AG04450 (cell line): ENCODE measurements around the gene SHC3. TPM values are rescaled to one million over a fixed set of nuclear protein-coding genes. Genes with fewer than 3 reads are reported as not detected.
A peak's percentile ranks its signal among the peaks of the same experiment; 100 is the strongest.

Experiments used
- CTCF ChIA-PET: fragments of 300-600, 350-600 bp; formaldehyde crosslinking; extraction: SDS; loops from one replicate; lab custom pipeline; 2022; ENCODE audit warnings: antibody characterized with exemption, inconsistent platforms; lab: Charles Lee
- POLR2A ChIA-PET: fragments of 350-600 bp; formaldehyde crosslinking; extraction: SDS; loops from one replicate; lab custom pipeline; 2021; ENCODE audit warnings: antibody characterized with exemption, inconsistent platforms; lab: Yijun Ruan, JAX
- DNase-seq: peaks from one replicate; pipeline ENCODE4 v3.0.0-alpha.2; 2011; ENCODE audit warnings: low read depth, low spot score
- H3K27ac ChIP-seq: one replicate; pipeline ENCODE4 v1.5.1; 2012; ENCODE audit warnings: low read depth, low read length, control low read depth
- H3K27me3 ChIP-seq: one replicate; pipeline ENCODE4 v1.6.0; 2012; ENCODE audit warnings: low read length; ENCODE audit not compliant: control insufficient read depth, insufficient read depth
- H3K4me3 ChIP-seq: 2 replicates; pipeline ENCODE4 v1.5.1; 2011; ENCODE audit warnings: mild to moderate bottlenecking, low read depth, low read length, control low read depth
- H3K9me3 ChIP-seq: 2 replicates; pipeline ENCODE4 v1.5.1; 2012; ENCODE audit warnings: low read length; ENCODE audit not compliant: control insufficient read depth, insufficient read depth
- polyA plus RNA-seq: library from polyadenylated mRNA; depleted of rRNA; stranded (reverse); fragments of >200 nt; gene quantifications from 2 replicates; pipeline ENCODE4 v1.2.3, GENCODE V29; 2011
- TF ChIP-seq, protein P1 (sequence below): IDR thresholded peaks from 2 replicates; pipeline ENCODE4 v1.5.1; 2011; ENCODE audit warnings: low read depth, low read length, control low read depth, inconsistent platforms

Gene SHC3
- polyA plus RNA-seq, 1 experiment = 4.3 TPM

DNA sequence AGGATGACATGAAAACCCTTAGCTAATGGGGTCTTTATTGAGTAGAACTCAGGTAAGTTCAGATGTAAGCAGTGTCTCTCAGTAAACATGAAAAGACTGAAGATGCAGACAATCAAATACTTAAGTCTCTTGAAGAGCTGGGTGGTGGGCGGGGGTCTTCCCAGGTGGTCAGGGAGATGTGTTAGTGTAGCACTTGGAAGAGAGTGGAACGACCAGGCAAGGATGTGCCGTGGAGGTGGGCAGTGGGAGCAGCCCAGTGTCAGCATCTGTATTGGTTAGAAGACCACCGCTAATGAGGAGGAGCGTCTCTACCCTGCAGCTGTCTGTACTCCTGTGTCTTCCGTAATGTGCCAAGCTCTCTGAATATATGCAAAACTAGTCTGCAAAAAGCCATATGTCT is 183.0 kb downstream of the SHC3 start:
- no peak for DNase-seq
- no peaks in the 10 kb centered on the region for H3K27me3 ChIP-seq
- POLR2A ChIA-PET = no interaction called here
- no peaks in the 10 kb centered on the region; the same call in 1 of the 2 replicates for H3K9me3 ChIP-seq
- CTCF ChIA-PET = no interaction called here
- TF ChIP-seq, protein P1, sequence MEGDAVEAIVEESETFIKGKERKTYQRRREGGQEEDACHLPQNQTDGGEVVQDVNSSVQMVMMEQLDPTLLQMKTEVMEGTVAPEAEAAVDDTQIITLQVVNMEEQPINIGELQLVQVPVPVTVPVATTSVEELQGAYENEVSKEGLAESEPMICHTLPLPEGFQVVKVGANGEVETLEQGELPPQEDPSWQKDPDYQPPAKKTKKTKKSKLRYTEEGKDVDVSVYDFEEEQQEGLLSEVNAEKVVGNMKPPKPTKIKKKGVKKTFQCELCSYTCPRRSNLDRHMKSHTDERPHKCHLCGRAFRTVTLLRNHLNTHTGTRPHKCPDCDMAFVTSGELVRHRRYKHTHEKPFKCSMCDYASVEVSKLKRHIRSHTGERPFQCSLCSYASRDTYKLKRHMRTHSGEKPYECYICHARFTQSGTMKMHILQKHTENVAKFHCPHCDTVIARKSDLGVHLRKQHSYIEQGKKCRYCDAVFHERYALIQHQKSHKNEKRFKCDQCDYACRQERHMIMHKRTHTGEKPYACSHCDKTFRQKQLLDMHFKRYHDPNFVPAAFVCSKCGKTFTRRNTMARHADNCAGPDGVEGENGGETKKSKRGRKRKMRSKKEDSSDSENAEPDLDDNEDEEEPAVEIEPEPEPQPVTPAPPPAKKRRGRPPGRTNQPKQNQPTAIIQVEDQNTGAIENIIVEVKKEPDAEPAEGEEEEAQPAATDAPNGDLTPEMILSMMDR = no peak
- no peak overlapping the region for H3K4me3 ChIP-seq
- H3K27ac ChIP-seq = no peak overlapping the region

DNA sequence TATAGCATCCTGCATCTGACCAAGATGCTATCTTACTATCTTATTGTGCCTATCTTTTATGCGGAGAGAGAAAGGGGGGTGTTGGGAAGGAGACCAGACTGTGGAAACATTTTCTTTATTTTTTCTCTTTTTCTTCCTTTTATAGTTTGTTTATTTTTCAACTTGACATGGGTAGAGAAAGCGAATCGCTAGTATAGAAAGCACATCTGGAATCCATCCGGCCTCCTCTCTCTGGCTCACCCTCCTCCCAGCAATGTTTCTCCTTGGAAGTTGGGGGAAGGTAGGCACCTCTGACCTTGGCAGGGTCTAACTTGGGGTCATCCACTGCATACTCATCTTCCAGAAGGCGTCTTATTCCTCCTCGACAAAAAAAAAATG is 183.4 kb downstream of the SHC3 start:
- ChIA-PET POLR2A (no interaction called here), CTCF (interaction anchor here (0.6 kb wide), 1 partner anchor 673 kb away, joined by 3 read pairs; no protein-coding TSS in a partner anchor)
- Histone ChIP-seq H3K4me3 (no peak overlapping the region; the same call in 1 of the 2 replicates), H3K27me3 (no peaks in the 10 kb centered on the region), H3K9me3 (no peaks in the 10 kb centered on the region; the same call in 1 of the 2 replicates), H3K27ac (no peak overlapping the region)
- TF ChIP-seq, protein P1 = no peak
- DNase-seq = no peak

DNA sequence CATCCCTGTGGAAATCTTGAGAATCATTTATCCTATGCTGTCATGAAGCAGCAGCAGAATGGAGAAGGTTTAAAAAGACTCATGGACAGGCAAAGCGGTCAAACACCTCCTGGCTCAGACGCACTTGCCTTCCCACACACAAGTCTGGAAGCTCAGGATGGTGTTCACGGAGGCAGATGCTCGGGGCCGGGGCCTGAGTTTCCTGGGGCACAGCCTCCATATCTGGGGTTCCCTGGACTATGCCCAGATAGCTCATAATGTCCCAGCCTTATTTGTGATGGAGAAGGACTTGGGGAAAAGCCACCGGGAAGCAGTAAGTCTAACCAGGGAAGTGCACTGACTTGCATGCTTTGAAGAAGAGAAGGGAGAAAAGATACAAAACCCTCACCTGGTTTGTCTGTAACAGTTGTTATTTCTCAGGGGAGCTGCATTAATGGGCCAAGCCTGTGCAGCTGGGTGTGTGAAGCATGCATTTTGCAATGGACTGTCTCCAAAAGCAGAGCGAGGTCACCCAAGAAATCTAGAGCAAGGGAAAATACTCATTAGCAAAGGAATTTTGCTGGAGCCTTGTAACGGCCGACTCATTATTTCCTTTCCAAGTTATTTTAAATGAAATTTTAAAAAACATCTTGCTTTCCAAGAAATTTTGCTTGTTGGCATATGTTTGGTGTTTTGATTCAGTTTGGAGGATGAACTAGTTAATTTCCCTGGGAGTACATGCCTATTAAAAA is 184.0 kb downstream of the SHC3 start:
- TF ChIP-seq, protein P1 = no peak
- ChIA-PET POLR2A (no interaction called here), CTCF (interaction anchor here (0.6 to 1.1 kb wide), 2 partner anchors 342 to 673 kb away, joined by 3 read pairs; no protein-coding TSS in a partner anchor)
- H3K27ac ChIP-seq = no peak overlapping the region
- peak overlapping the region; percentile 91 for H3K4me3 ChIP-seq
- DNase-seq = no peak
- no peaks in the 10 kb centered on the region for H3K27me3 ChIP-seq
- no peaks in the 10 kb centered on the region; the same call in 1 of the 2 replicates for H3K9me3 ChIP-seq

DNA sequence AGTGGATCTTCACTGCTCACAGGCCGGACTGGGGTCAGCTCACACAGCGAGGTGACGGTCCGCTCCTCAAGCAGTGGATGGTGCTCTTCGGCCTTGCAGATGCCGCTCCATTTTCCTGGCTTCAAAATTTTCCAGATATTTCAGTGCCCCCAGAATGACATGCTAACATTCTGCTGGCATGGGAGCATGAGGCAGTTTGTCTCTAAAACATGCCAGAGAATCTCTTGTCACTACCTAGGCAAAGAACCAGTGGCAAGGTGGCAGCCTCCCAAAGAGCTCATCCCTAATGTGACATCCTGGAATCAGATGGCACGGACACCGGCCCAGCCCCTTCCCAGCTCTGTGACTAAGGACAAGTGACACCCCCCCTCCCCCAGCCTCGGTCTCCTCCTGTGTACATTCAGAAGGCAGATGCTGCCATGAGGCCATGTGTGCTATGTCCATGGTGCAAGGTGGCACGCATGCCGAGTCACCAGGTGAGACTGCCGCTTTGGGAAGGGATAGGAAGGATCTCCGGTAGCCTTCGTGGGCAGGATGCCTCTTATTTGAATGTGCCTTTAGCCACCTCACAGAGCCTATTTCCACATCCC is 184.7 kb downstream of the SHC3 start:
- no peak for DNase-seq
- CTCF ChIA-PET = interaction anchor here (0.5 to 1.1 kb wide), 3 partner anchors 269 to 1258 kb away, joined by 3 to 7 read pairs (median 3); no protein-coding TSS in a partner anchor

More for the DNA sequence above, 184.7 kb downstream of the SHC3 start:
- Histone ChIP-seq H3K4me3 (peak overlapping the region; percentile 91), H3K27me3 (no peaks in the 10 kb centered on the region), H3K27ac (no peak overlapping the region), H3K9me3 (no peaks in the 10 kb centered on the region; the same call in 1 of the 2 replicates)
- TF ChIP-seq, protein P1 = no peak
- POLR2A ChIA-PET = interaction anchor here (0.6 kb wide), 1 partner anchor 341 kb away, joined by 3 read pairs; no protein-coding TSS in a partner anchor
